Activated CD8-positive, alpha-beta memory T cell treated with anti-CD3 and anti-CD28 coated beads for 4 hours (primary cell): ENCODE data around the gene PSME3.
"Not testable (repeated sequence)": the region's sequence is repeated elsewhere in the genome, so short reads cannot be mapped to it uniquely, and the experiment has no call there.

Experiments
- DNase-seq, 2 donors: peaks; one replicate each; pipeline ENCODE4 v3.0.0-alpha.2; 2020; ENCODE audit warnings: low read depth in 2 of 2

PSME3 gene

DNA sequence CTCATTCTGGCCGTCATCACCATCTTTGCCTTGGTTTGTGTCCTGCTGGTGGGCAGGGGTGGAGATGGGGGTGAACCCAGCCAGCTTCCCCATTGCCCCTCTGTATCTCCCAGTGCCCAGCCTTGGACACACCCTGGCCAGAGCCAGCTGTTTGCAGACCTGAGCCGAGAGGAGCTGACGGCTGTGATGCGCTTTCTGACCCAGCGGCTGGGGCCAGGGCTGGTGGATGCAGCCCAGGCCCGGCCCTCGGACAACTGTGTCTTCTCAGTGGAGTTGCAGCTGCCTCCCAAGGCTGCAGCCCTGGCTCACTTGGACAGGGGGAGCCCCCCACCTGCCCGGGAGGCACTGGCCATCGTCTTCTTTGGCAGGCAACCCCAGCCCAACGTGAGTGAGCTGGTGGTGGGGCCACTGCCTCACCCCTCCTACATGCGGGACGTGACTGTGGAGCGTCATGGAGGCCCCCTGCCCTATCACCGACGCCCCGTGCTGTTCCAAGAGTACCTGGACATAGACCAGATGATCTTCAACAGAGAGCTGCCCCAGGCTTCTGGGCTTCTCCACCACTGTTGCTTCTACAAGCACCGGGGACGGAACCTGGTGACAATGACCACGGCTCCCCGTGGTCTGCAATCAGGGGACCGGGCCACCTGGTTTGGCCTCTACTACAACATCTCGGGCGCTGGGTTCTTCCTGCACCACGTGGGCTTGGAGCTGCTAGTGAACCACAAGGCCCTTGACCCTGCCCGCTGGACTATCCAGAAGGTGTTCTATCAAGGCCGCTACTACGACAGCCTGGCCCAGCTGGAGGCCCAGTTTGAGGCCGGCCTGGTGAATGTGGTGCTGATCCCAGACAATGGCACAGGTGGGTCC is 18.4 kb downstream of the PSME3 start:
- DNase-seq: not testable (repeated sequence)

DNA sequence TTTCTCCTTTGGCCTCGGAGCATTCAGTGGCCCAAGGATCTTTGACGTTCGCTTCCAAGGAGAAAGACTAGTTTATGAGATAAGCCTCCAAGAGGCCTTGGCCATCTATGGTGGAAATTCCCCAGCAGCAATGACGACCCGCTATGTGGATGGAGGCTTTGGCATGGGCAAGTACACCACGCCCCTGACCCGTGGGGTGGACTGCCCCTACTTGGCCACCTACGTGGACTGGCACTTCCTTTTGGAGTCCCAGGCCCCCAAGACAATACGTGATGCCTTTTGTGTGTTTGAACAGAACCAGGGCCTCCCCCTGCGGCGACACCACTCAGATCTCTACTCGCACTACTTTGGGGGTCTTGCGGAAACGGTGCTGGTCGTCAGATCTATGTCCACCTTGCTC is 19.2 kb downstream of the PSME3 start:
- DNase-seq: no peak

GRCh38 chr17:42853004-42853403 is 19.8 kb downstream of the PSME3 start:
- DNase-seq: no peak

GRCh38 chr17:42853597-42853967 is 20.4 kb downstream of the PSME3 start:
- no peak for DNase-seq

GRCh38 chr17:42853968-42854790 is 21.0 kb downstream of the PSME3 start:
- DNase-seq: no peak

- DNase-seq: no peak
These were observed 21.9 kb downstream of the PSME3 start for GRCh38 chr17:42855048-42855596.

DNA sequence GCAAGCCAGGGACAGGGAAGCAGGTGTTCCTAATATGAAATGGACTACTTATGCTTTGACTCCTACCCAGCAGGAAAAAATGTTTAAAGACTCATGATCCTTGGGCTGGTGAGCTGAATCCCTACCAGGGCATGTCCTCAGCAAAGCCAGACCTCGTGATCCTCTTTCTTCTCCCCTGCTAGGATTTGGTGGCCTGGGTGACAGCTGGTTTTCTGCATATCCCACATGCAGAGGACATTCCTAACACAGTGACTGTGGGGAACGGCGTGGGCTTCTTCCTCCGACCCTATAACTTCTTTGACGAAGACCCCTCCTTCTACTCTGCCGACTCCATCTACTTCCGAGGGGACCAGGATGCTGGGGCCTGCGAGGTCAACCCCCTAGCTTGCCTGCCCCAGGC is 22.9 kb downstream of the PSME3 start:
- DNase-seq: not testable (repeated sequence)

- DNase-seq: not testable (repeated sequence)
These were observed 23.3 kb downstream of the PSME3 start for GRCh38 chr17:42856516-42856915.

DNA sequence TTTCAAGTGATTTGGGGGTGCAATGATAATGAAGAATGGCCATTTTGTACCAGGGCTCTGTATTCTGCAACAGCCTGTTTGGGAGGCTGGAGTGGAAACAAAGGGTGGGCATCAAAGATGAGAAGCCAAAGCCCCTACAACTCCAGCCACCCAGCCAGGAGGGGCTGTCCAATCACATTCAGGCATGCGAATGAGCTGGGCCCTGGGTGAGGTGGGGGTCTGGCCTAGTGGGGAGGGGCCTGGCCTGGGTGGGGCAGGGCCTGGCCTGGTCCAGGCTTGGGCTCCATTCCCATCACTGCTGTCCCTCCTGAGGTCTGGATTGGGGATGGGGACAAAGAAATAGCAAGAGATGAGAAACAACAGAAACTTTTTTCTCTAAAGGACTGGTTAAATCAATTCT is 24.2 kb downstream of the PSME3 start:
- DNase-seq: no peak

DNA sequence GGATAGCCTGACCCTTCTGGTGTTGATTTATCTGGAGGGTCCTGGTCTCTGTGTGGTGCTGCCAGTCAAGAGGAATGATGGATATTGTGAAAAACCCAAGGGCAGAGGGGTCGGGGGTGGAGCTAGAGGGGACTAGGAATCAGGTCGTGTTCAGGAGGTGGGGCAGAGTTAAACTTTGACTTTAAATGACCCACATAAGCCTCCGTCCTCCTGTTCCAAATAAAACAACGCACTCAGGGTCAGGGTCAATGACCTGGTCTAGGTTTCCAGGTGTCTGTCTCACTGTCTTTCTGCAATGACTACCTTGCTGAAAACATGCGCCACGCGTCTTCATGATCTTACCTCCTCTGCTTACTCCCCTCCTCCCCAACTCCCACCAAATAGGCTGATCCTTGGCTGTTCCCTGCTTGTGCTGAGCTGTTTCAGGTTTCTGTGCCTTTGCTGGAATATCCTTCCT is 32.5 kb downstream of the PSME3 start:
- no peak for DNase-seq

GRCh38 chr17:42866216-42866615 is 33.0 kb downstream of the PSME3 start:
- no peak for DNase-seq

DNA sequence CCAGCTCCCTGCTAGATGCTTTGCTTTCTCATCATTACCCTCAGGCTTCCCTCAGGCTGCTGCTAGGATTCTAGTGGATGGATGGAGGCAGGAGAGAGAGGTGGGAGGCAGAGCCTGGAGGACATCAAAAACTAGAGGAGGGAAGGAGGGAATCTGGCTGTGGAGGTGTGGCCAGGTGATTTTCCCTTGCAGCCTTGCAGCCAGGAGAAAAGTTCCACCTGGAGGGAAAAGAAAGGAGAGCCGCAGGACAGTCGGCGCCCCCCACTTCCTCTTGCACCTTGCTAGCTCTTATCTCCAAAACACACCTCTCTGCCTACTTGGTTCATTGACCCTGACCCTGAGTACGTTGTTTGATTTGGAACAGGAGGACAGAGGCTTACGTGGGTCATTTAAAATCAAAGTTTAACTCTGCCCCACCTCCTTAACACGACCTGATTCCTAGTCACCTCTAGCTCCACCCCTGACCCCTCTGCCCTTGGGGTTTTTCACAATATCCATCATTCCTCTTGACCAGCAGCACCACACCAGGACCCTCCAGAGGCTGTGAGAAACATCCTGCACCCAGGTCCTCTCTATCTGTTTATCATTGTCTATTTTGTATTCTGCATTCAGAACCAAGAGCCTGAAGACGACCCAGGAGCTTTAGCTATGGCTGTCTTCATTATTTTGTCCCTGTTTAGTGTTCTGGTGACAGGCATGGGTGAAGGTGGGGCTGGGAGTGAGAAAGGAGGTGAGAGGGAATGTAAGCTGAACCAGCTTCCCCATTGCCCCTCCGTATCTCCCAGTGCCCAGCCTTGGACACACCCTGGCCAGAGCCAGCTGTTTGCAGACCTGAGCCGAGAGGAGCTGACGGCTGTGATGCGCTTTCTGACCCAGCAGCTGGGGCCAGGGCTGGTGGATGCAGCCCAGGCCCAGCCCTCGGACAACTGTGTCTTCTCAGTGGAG is 33.7 kb downstream of the PSME3 start:
- DNase-seq: no peak

DNA sequence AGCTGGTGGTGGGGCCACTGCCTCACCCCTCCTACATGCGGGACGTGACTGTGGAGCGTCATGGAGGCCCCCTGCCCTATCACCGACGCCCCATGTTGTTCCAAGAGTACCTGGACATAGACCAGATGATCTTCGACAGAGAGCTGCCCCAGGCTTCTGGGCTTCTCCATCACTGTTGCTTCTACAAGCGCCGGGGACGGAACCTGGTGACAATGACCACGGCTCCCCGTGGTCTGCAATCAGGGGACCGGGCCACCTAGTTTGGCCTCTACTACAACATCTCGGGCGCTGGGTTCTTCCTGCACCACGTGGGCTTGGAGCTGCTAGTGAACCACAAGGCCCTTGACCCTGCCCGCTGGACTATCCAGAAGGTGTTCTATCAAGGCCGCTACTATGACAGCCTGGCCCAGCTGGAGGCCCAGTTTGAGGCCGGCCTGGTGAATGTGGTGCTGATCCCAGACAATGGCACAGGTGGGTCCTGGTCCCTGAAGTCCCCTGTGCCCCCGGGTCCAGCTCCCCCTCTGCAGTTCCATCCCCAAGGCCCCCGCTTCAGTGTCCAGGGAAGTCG is 34.6 kb downstream of the PSME3 start:
- not testable (repeated sequence) for DNase-seq

DNA sequence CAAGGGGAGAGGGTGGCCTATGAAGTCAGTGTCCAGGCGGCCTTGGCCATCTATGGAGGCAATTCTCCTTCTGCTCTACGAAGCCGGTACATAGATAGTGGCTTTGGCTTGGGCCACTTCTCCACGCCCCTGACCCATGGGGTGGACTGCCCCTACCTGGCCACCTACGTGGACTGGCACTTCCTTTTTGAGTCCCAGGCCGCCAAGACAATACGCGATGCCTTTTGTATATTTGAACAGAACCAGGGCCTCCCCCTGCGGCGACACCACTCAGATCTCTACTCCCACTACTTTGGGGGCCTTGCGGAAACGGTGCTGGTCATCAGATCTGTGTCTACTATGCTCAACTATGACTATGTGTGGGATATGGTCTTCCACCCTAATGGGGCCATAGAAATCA is 35.1 kb downstream of the PSME3 start:
- DNase-seq: no peak

GRCh38 chr17:42871647-42872046 is 38.5 kb downstream of the PSME3 start:
- no peak for DNase-seq

- no peak for DNase-seq
These were observed 39.2 kb downstream of the PSME3 start for GRCh38 chr17:42872251-42872965.

GRCh38 chr17:42873315-42873714 is 40.1 kb downstream of the PSME3 start:
- DNase-seq: no peak

DNA sequence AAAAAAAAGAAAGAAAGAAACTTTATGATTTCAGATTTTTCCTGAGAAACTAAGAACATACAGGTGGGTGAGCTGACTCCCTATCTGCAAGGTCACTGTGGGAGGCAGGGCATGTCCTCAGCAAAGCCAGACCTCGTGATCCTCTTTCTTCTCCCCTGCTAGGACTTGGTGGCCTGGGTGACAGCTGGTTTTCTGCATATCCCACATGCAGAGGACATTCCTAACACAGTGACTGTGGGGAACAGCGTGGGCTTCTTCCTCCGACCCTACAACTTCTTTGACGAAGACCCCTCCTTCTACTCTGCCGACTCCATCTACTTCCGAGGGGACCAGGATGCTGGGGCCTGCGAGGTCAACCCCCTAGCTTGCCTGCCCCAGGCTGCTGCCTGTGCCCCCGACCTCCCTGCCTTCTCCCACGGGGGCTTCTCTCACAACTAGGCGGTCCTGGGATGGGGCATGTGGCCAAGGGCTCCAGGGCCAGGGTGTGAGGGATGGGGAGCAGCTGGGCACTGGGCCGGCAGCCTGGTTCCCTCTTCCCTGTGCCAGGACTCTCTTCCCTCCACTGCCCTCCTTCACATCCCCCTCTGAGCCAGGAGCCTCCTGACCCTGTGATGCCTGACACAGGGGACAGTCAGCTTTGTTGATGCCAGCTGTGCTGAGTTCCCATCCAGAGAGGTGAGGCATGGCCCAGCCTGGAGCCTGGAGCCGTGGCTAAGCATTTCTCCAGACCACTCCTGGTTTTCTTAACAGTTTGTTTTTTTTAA is 40.9 kb downstream of the PSME3 start:
- DNase-seq: not testable (repeated sequence)

DNA sequence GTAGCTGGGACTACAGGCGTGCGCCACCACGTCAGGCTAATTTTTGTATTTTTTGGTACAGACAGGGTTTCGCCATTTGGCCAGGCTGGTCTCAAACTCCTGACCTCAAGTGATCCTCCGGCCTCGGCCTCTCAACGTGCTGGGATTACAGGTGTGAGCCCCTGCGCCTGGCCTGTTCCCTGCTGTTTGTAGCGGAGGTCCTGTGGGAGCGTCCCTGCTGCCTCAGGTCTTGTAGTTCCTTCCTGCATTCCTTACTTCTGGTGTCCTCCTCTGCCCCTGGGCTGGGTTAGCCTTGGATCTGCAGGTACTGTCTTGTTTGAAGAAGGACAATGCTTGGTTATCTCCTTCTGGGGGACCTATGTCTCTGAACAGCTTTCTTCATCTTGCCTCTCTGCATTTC is 43.8 kb downstream of the PSME3 start:
- DNase-seq: no peak
